ENCODE data around the gene H2AZ2.
"Not testable (repeated sequence)": the region's sequence is repeated elsewhere in the genome, so short reads cannot be mapped to it uniquely, and the experiment has no call there.

H2AZ2 gene

DNA sequence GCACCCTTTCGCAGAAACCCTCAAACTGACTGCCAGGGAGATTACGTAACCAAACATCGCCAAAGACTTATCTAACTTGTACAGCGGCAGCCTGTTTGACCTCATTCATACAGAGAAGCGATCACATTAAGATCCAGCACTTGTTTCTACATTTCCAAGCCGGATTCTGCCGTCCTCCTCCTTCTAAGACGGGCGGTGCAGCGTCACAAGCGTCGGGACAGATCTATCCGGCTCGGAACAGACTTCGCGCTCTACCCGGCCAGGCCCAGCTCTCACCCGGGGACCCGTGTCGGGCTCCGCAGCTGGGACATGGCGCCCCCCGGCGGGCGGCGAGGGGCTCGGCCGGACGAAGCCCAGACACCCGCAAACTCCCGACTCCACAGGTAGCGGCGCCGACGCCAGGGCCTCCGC is 373 bp downstream of the H2AZ2 start:
- Histone ChIP-seq H3K36me3 (ENCODE audit: control insufficient read depth, insufficient read depth, low read length) (no peaks in the 10 kb centered on the region), H3K27me3 (ENCODE audit: control insufficient read depth, insufficient read depth, low read length) (no peaks in the 10 kb centered on the region), H3K4me1 (ENCODE audit: control insufficient read depth, insufficient read depth, low read length) (no peaks in the 10 kb centered on the region), H3K9me3 (ENCODE audit: control insufficient read depth, insufficient read depth, low read length) (no peaks in the 10 kb centered on the region), H3K27ac (ENCODE audit: low read length) (no peak overlapping the region), H3K4me3 (ENCODE audit: low read length) (peak overlapping the region; percentile 97; the same call in 1 of the 2 replicates)
- DNase-seq (ENCODE audit: low read depth, low spot score) = peak; percentile 31
- WGBS (ENCODE audit: insufficient coverage, insufficient read length) = no CpG with 5 or more reads among the region's 36 CpGs

DNA sequence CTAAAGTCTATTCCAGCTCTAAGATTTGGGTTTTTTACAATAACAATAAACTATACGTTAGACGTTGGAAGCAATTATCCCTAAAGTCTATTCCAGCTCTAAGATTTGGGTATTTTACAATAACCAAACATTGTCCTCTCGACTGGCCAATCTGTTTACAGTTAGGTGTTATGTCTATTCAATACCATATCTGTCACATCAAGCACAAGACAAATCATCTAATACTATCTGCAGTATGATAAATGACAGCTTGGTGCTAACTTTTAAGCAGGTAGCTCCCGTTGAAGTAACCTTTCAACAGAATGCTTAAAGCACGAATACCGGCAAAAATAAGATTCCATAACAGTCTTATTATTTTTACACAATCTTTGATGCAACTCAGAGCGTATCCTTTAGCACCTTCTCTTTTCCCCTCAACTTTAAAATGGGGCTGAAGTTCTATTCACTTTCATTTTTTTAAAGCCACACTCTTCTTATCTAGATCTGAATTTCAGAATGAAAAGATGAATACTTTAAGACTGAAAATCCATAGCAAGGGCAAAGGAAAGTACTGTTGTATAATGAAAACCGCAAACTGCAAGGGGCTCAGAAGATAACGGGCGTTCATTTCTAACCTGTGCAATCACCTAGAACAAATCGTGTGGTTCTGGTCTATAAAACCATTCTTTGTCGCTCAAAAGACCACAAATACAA is 925 bp downstream of the H2AZ2 start:
- peak overlapping the region; percentile 97; the same call in 1 of the 2 replicates for H3K4me3 ChIP-seq (ENCODE audit: low read length)
- no peaks in the 10 kb centered on the region for H3K4me1 ChIP-seq (ENCODE audit: control insufficient read depth, insufficient read depth, low read length)
- no CpG with 5 or more reads among the region's 12 CpGs for WGBS (ENCODE audit: insufficient coverage, insufficient read length)
- H3K27ac ChIP-seq (ENCODE audit: low read length) = no peak overlapping the region
- no peaks in the 10 kb centered on the region for H3K27me3 ChIP-seq (ENCODE audit: control insufficient read depth, insufficient read depth, low read length)
- DNase-seq (ENCODE audit: low read depth, low spot score) = no peak
- H3K9me3 ChIP-seq (ENCODE audit: control insufficient read depth, insufficient read depth, low read length) = no peaks in the 10 kb centered on the region
- H3K36me3 ChIP-seq (ENCODE audit: control insufficient read depth, insufficient read depth, low read length) = no peaks in the 10 kb centered on the region

DNA sequence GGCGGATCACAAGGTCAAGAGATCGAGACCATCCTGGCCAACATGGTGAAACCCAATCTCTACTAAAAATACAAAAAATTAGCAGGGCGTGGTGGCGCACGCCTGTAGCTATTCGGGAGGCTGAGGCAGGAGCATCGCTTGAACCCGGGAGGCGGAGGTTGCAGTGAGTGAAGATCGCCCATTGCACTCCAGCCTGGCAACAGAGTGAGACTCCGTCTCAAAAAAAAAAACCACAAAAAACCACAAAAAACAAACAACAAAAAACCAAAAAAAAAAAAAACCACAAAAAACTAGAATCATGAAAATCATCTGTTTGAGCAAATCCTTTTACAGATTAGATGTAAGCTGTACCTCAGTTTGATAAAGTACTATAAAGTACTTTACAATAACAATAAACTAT is 1.5 kb downstream of the H2AZ2 start:
- not testable (repeated sequence) for H3K36me3 ChIP-seq (ENCODE audit: control insufficient read depth, insufficient read depth, low read length); H3K27me3 ChIP-seq (ENCODE audit: control insufficient read depth, insufficient read depth, low read length); H3K27ac ChIP-seq (ENCODE audit: low read length); H3K4me1 ChIP-seq (ENCODE audit: control insufficient read depth, insufficient read depth, low read length); H3K9me3 ChIP-seq (ENCODE audit: control insufficient read depth, insufficient read depth, low read length); H3K4me3 ChIP-seq (ENCODE audit: low read length); DNase-seq (ENCODE audit: low read depth, low spot score)
- WGBS (ENCODE audit: insufficient coverage, insufficient read length) = no CpG with 5 or more reads among the region's 11 CpGs

DNA sequence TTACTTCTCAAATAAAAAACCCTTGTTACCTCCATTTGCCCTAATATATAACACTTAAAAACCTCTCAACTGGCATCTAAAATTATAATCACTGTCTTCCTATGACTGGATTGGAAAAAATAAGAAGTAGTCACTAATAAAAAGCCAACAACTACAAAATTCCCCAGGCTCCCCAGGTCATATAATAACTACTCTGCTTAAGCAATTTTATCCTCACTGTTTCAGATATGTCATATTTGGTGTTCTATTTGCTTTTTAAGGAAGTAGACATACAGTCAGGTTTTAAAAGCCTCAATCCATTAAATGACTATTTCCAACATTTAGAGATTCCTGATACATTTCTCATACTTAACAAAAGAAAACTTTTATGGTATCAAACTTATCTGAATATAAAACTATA is 2.4 kb downstream of the H2AZ2 start:
- no peaks in the 10 kb centered on the region for H3K4me1 ChIP-seq (ENCODE audit: control insufficient read depth, insufficient read depth, low read length)
- DNase-seq (ENCODE audit: low read depth, low spot score) = no peak
- H3K36me3 ChIP-seq (ENCODE audit: control insufficient read depth, insufficient read depth, low read length) = no peaks in the 10 kb centered on the region
- H3K4me3 ChIP-seq (ENCODE audit: low read length) = no peak overlapping the region
- no peak overlapping the region for H3K27ac ChIP-seq (ENCODE audit: low read length)
- no peaks in the 10 kb centered on the region for H3K27me3 ChIP-seq (ENCODE audit: control insufficient read depth, insufficient read depth, low read length)
- no peaks in the 10 kb centered on the region for H3K9me3 ChIP-seq (ENCODE audit: control insufficient read depth, insufficient read depth, low read length)

DNA sequence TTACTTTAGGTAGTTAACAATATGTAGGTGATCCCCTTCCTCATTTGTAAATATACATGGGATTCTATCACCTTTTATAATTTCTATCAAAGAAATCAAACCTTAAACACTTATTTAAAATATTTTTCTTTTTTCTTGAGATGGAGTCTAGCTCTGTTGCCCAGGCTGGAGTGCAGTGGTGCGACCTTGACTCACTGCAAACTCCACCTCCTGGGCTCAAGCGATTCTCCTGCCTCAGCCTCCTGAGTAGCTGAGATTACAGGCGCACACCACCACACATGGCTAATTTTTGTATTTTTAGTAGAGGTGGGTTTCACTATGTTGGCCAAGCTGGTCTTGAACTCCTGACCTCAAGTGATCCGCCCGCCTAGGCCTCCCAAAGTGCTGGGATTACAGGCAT is 4.4 kb downstream of the H2AZ2 start:
- H3K36me3 ChIP-seq (ENCODE audit: control insufficient read depth, insufficient read depth, low read length); DNase-seq (ENCODE audit: low read depth, low spot score); H3K4me3 ChIP-seq (ENCODE audit: low read length); H3K27ac ChIP-seq (ENCODE audit: low read length); H3K27me3 ChIP-seq (ENCODE audit: control insufficient read depth, insufficient read depth, low read length); H3K9me3 ChIP-seq (ENCODE audit: control insufficient read depth, insufficient read depth, low read length); H3K4me1 ChIP-seq (ENCODE audit: control insufficient read depth, insufficient read depth, low read length): not testable (repeated sequence)
- no CpG with 5 or more reads among the region's 5 CpGs for WGBS (ENCODE audit: insufficient coverage, insufficient read length)

DNA sequence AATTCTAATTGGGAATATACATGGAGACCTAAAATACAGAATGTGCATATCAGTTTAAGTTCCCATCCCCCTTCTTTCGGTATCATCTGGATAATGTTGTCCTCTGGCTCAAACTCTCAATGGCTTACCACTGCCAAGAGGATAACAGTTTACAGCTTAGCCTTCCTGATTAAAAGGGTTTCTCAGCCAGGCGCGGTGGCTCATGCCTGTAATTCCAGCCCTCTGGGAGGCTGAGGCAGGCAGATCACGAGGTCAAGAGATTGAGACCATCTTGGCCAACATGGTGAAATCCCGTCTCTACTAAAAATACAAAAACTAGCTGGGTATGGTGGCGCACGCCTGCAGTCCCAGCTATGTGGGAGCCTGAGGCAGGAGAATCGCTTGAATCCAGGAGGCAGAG is 5.2 kb downstream of the H2AZ2 start:
- H3K4me3 ChIP-seq (ENCODE audit: low read length); H3K27ac ChIP-seq (ENCODE audit: low read length); DNase-seq (ENCODE audit: low read depth, low spot score); H3K27me3 ChIP-seq (ENCODE audit: control insufficient read depth, insufficient read depth, low read length); H3K4me1 ChIP-seq (ENCODE audit: control insufficient read depth, insufficient read depth, low read length); H3K36me3 ChIP-seq (ENCODE audit: control insufficient read depth, insufficient read depth, low read length); H3K9me3 ChIP-seq (ENCODE audit: control insufficient read depth, insufficient read depth, low read length): not testable (repeated sequence)
- WGBS (ENCODE audit: insufficient coverage, insufficient read length) = no CpG with 5 or more reads among the region's 8 CpGs

DNA sequence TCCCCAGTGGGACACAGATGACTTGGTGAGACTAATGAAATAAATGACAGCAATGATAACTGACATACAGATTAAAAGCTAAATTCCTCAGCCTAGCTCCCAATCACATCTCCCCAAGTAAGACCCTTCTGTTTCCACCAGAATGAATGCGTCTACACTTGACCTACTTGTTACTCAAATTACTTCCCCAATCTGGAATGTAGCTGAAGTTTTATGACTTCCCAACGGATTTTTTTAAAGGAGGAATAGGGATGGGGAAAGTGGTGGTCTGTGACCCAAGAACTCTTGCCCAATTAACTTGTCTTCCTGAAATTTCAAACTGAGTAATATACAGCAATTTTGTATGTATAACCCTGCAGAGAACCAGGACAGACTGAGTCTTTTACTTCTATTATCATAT is 9.1 kb downstream of the H2AZ2 start:
- DNase-seq (ENCODE audit: low read depth, low spot score) = no peak
- WGBS (ENCODE audit: insufficient coverage, insufficient read length) = no CpG with 5 or more reads among the region's 2 CpGs
- H3K36me3 ChIP-seq (ENCODE audit: control insufficient read depth, insufficient read depth, low read length) = peaks cover 2% of the 10 kb centered on the region; the same call in 1 of the 2 replicates
- H3K27me3 ChIP-seq (ENCODE audit: control insufficient read depth, insufficient read depth, low read length) = no peaks in the 10 kb centered on the region
- H3K27ac ChIP-seq (ENCODE audit: low read length) = no peak overlapping the region
- H3K9me3 ChIP-seq (ENCODE audit: control insufficient read depth, insufficient read depth, low read length) = no peaks in the 10 kb centered on the region
- no peaks in the 10 kb centered on the region for H3K4me1 ChIP-seq (ENCODE audit: control insufficient read depth, insufficient read depth, low read length)
- no peak overlapping the region for H3K4me3 ChIP-seq (ENCODE audit: low read length)

DNA sequence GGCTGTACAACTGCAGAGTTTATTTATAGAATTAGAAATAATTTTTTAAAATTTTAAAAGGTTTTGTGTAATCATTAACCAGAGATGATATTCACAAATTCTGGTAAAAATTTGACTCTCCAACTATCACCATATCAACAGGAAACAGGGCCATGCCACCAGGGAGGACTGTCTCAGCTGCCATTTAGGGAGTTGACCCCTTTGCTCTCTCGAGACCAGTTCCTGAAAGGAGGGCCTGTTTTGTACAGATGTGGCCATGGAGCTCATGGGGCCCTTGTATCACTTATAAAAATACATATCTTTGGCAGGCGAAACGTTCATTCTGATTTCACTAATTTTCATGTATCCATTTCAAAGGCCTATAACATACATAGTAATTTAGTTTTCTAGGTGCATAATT is 20.3 kb downstream of the H2AZ2 start:
- H3K4me3 ChIP-seq (ENCODE audit: low read length) = no peak overlapping the region
- no peaks in the 10 kb centered on the region; the same call in 1 of the 2 replicates for H3K36me3 ChIP-seq (ENCODE audit: control insufficient read depth, insufficient read depth, low read length)
- DNase-seq (ENCODE audit: low read depth, low spot score) = no peak
- no peaks in the 10 kb centered on the region for H3K9me3 ChIP-seq (ENCODE audit: control insufficient read depth, insufficient read depth, low read length)
- WGBS (ENCODE audit: insufficient coverage, insufficient read length) = no CpG with 5 or more reads among the region's 3 CpGs
- H3K4me1 ChIP-seq (ENCODE audit: control insufficient read depth, insufficient read depth, low read length) = no peaks in the 10 kb centered on the region
- H3K27me3 ChIP-seq (ENCODE audit: control insufficient read depth, insufficient read depth, low read length) = no peaks in the 10 kb centered on the region
- H3K27ac ChIP-seq (ENCODE audit: low read length) = no peak overlapping the region

DNA sequence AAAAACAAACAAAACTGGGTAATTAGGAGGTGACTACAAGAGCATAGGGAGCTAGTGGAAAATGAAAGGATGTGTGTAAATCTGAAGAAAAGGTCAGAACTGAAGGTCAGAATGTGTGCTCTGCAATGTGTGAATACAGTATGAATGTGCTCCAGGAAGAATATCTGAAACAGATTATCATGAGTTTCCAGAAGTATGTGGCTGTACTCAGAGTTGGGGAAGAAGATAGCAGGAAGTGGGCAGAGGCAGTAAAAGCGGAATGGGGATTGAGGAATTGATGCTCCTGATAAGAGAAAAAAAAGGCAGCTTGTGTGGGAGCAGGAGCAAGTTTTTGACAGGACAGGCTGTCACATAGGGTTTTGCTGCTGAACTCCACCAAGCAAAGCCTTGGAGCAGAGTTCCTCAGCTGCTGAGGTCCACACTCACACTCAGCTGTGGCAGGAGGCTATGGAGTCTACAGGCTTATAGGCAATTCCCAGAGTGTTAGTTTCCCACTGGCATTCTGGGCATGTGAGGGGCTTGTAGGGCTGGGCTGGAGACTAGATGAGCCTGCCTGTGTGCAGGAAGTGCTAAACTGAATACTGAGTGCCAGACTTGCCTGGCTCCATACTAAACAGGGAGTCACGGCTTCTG is 22.9 kb downstream of the H2AZ2 start:
- Histone ChIP-seq H3K9me3 (ENCODE audit: control insufficient read depth, insufficient read depth, low read length) (no peaks in the 10 kb centered on the region), H3K27ac (ENCODE audit: low read length) (no peak overlapping the region), H3K4me1 (ENCODE audit: control insufficient read depth, insufficient read depth, low read length) (no peaks in the 10 kb centered on the region), H3K27me3 (ENCODE audit: control insufficient read depth, insufficient read depth, low read length) (no peaks in the 10 kb centered on the region), H3K4me3 (ENCODE audit: low read length) (no peak overlapping the region), H3K36me3 (ENCODE audit: control insufficient read depth, insufficient read depth, low read length) (no peaks in the 10 kb centered on the region; the same call in 1 of the 2 replicates)
- DNase-seq (ENCODE audit: low read depth, low spot score) = no peak
- no CpG with 5 or more reads among the region's 2 CpGs for WGBS (ENCODE audit: insufficient coverage, insufficient read length)

DNA sequence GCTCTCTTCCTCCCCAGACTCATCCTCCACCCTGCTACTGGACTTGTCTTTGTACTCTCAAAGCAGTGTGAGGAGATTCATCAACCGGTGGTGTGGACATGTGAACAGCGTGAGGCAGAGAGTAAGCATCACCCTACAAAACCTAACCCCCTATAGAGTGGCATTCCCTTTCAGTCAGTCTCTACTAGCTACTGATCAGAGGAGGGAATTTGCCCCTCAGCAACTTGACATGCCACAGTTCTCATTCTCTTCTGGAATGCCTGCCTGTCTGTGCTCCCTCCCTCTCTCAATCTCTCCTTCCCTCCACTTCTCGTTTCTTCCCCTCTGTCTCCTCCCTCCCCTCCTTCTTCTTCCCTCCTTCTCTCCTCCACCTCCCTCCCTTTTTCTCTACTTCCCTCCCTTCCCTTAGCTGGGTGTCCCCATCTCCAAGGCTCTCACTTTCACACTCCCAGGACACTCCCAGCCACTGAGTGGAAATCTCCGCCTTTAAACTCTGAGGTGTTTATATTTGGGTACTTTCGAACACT is 24.6 kb downstream of the H2AZ2 start:
- Histone ChIP-seq H3K9me3 (ENCODE audit: control insufficient read depth, insufficient read depth, low read length) (no peaks in the 10 kb centered on the region), H3K36me3 (ENCODE audit: control insufficient read depth, insufficient read depth, low read length) (no peaks in the 10 kb centered on the region), H3K4me1 (ENCODE audit: control insufficient read depth, insufficient read depth, low read length) (no peaks in the 10 kb centered on the region), H3K27ac (ENCODE audit: low read length) (no peak overlapping the region), H3K4me3 (ENCODE audit: low read length) (no peak overlapping the region), H3K27me3 (ENCODE audit: control insufficient read depth, insufficient read depth, low read length) (no peaks in the 10 kb centered on the region)
- no peak for DNase-seq (ENCODE audit: low read depth, low spot score)
- WGBS (ENCODE audit: insufficient coverage, insufficient read length) = 100% methylated on average over 1 of the region's 5 CpGs

DNA sequence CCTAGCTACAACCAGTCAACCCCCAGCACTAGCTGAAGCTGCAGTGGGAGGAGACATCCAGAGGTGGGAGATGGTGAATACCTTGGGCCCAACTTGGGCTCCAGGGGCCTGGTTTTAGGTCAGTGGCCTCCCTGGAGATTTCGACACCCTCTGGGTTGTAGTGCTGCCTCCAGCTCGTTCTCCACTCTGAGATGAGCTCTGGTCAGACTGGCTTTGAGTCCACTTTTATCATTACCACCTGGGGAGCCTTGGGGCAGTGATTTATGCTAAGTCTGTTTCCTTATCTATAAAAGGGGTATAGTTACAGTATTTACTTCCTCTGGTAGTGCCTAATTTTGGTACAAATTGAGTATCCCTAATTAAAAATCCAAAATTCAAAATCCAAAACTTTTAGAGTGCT is 28.6 kb downstream of the H2AZ2 start:
- whole genome bisulfite sequencing (ENCODE audit: insufficient coverage, insufficient read length) = no CpG with 5 or more reads among the region's 2 CpGs
- Histone ChIP-seq H3K27ac (ENCODE audit: low read length) (no peak overlapping the region), H3K27me3 (ENCODE audit: control insufficient read depth, insufficient read depth, low read length) (no peaks in the 10 kb centered on the region)

More for the DNA sequence above, 28.6 kb downstream of the H2AZ2 start:
- Histone ChIP-seq H3K9me3 (ENCODE audit: control insufficient read depth, insufficient read depth, low read length) (no peaks in the 10 kb centered on the region), H3K4me1 (ENCODE audit: control insufficient read depth, insufficient read depth, low read length) (no peaks in the 10 kb centered on the region), H3K36me3 (ENCODE audit: control insufficient read depth, insufficient read depth, low read length) (no peaks in the 10 kb centered on the region), H3K4me3 (ENCODE audit: low read length) (no peak overlapping the region)
- no peak for DNase-seq (ENCODE audit: low read depth, low spot score)

Data from iPS DF 6.9 (cell line).